Fibroblast of skin of left quadriceps (primary cell): ENCODE results near the gene ACSM5.
A peak's percentile ranks its signal among the peaks of the same experiment; 100 is the strongest.

Source experiments
- DNase-seq, 2 experiments: peaks; one replicate each; pipeline ENCODE4 v3.0.0-alpha.2; 2013; ENCODE audit warnings: low read depth in 2 of 2

ACSM5 gene, protein sequence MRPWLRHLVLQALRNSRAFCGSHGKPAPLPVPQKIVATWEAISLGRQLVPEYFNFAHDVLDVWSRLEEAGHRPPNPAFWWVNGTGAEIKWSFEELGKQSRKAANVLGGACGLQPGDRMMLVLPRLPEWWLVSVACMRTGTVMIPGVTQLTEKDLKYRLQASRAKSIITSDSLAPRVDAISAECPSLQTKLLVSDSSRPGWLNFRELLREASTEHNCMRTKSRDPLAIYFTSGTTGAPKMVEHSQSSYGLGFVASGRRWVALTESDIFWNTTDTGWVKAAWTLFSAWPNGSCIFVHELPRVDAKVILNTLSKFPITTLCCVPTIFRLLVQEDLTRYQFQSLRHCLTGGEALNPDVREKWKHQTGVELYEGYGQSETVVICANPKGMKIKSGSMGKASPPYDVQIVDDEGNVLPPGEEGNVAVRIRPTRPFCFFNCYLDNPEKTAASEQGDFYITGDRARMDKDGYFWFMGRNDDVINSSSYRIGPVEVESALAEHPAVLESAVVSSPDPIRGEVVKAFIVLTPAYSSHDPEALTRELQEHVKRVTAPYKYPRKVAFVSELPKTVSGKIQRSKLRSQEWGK

DNA sequence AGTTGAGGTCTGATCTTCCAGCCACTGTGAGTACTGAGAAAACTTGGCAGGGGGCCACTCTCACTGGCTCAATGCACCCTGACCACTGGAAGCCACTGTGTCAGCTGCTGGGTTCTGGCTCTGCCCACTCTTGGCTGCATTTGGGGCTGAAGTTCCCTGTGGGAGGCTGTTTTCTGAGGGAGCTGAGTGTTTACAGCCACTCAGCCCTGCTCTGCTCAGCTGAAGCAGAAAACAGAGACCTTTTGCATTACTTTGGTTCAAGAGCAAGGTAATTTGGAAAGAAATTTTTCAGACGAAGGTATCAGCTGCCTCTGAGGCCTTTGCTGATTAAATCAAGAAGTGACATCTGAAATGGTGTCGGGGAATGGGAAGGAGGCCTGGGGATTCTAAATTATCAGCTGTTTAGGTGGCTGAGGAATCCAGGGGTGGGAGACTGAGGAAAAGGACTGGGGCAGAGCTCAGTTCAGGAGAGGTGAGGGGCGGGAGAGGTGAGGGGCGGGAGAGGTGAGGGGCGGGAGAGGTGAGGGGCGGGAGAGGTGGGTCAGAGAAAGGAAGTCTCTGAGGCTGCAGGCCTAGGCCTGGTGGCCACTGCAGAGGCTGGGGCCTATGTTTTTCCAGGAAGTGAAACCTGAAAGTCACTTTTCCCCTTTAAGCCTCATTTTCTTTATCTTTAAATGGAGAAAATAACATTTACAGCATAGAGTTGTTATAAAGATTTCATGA, at the start of gene ACSM5:
Gene ACSM5 (plus strand): TSS at position 137 of the 723 bp plus-strand sequence. CDS start 1,951 bp downstream, outside the sequence.
- DNase-seq = no peak

DNA sequence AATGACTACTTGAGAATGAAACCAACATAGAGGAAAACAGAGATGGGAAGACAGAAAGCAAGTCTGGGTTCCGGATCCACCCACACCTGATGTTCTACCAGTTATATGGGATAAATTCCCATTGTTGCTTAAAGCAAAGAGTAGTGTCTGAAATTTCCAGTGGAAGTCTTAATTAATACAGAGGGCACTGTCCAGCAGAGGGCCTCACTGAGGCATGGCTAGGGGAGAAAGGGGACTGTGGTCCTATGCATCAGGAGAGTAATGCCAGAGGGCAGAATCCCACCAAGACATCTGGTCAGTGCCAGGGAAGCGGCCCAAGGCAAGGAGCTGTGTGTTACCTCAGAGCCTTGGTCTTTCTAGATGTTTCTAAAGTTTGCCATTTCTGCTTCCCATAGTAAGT, 49.3 kb upstream of the ACSM5 start:
- DNase-seq = no peak

DNA sequence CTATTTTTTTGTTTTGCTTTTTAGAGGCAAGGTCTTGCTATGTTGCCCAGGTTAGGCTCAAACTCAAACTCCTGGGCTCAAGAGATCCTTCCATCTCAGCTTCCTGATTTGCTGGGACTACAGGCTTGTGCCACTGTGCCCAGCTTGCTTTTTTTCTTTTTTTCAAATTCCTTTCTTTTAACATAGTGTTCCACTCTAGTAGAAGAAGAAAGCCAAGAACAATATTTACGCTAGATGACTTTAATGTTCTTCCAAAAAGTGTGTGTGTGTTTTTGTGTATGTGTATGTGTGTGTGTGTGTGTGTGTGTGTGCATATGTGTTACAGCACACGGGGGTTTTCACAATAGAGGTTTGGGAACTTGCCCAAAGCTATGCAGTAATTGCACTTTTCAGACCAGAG, 46.1 kb upstream of the ACSM5 start:
- DNase-seq = no peak

DNA sequence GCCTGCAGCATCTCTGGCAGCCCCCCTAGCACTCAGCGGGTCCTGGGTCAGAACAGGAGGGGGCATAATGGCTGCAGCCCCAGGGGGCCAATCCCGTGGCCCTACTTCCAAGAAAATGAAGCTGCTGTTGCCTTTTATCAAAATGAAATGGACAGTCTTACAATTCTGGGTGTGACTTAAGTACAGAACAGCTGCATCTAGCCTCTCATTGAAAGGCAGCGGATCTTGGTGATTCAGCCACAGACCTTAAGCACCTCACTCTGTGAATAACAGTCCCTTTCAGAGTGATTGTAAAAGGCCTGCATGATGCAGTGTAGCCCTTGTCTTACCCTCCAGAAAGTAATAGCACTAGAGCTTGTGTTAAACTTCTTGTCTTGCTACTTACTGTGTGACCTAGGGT, 45.3 kb upstream of the ACSM5 start:
- no peak for DNase-seq

DNA sequence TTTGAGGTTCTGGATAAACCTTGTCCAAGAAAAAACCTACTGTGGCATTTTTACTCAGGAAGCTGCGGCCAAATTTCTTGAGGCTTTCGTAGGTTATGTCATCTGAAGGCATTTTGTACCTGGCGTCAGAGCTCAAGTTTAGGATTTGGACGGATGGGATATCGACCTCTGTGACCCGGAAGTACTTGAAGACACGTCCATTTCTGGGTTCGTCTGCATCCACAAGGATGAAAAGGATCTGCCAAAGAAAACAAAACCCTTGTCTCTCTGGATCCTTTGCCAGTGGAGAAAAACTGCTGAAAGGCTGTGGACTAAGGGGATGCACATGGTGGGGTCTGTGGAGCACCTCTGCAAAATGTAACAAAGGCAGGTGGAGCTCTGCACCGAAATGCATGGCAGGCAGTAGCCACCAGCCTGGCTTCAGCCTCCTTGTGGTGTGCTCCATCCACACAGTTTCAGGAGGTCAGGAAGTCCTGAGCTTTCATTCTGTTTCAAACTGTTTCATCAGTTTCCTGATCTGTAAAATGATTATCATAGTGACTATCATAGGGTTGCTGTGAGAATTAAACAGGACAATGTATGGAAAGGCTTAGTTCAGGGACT, 39.8 kb upstream of the ACSM5 start:
- no peak for DNase-seq

DNA sequence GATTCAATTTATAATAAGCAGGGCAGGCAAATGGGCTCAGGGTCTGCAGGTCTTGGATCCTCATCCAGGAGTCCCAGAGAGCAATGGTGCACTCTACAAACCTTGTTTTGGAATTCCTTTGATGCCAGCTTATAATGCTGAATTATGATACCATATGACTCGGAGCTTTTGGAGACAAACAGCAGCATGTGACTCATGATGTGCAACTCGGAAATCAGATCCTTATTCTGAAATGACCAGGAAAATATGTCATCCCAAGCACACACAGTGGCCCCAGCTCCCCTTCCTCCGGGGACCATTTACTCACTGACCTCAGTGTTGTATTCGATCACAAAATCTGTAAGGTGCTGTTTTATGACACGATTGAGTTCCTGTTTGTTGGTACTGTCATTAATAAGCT, 36.6 kb upstream of the ACSM5 start:
- no peak for DNase-seq

DNA sequence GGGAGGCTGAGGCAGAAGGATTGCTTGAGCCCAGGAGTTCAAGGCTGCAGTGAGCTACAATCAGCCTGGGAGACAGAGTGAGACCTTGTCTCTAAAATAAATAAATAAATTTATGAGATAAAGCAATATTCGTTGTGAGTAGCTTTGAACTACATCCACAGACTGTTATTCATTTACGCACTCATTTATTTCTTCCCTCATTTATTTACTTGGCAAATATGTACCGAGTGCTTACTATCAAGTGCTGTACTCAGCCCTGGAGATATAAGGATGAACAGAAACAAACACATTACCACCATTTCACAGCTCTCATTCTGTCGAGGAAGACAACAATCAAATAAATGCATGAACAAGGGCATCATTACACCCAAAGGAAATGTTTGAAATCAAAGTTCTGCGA, 32.2 kb upstream of the ACSM5 start:
- DNase-seq = no peak

DNA sequence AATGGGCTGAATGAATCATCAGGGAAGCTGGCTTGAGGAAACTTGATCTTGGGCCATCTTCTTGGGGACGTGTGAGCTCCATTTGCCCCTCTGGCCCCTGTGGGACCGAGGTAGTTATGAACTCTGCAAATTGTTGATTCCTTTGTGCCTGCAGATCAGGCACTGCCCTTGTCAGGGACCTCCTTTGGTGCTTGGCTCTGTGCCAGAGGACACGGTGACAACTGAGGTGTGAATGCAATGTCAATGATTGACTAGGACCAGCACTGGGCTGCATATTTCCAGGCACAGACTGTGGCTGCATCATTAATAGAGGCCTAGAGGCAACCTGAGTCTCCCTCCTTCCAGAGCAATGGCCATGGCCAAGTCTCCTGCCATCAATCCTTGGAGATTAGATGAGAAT, 28.6 kb upstream of the ACSM5 start:
- DNase-seq = no peak

DNA sequence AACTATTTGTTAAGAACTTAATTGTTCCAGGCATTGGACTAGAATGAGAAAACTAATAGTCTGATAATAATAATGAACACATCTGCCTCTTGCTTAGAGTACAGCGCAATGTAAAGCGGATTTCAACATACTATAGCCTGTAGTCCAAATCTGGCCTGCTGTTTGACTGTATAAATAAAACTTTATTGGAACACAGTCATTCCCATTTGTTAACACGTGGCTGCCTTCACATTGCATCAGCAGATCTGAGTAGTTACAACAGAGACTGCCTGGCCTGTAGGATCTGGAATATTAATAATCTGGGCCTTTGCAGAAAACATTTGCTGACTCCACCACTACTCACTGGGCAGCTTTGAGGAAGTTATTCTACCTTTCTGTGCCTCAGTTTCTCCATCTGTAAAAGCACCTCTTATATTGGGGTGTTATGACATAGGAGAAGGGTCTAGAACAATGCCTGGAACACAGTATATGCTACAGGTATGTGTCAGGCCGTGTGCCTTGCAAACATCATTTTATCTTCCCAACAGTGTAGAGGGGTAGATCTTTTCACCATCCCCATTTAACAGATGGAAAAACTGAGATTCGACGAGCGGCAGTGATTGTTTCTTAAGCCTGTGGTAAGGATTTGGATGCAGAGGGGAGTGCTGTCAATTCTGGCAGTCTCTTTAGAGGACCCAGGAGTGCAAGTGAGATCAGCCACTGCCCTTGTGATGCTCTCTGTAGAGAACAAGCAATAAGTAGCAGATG, 27.0 kb upstream of the ACSM5 start:
- no peak for DNase-seq

DNA sequence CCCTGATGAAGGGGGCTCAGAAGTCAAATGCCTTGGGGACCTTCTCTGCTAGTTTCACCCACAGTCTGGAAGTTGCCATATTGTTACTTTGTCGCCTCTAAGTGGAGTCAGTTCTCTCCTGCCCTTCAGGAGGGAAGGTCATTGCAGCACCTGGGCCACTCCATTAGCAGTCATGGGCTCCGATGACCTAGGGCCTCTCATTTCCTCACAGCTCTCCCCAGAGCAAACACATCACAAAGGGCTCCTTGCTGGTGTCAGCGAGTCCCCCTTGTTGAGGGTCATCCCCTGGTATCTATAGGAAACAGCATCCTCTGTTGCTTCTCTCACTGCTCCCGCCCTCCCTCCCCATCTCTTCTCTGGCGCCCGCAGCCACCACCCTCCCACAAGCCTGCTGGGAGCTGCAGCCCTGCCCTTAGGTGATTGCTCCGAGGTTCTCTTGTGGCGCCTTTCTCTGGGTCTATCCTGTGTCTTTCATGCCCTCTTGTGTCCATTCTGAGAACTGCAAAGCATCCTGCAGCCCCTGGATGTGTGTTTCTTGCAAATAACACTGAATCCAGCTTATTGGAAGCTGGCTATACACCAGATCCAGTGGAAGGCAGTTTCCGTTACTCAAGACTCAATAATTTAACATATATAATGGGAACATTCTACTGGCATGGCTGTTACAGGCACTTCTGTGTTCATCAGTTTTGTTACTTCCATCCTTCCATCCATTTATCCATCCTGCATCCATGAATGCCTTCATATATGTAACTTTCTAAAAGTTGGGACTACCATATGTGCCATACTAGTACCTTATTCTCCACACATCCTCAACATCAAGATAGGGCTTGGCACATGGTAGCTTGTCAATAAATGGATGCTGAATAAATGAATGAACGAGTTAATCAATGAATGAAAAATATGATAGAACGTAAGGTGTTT, 26.0 kb upstream of the ACSM5 start:
- peak; percentile 10 to 11 for DNase-seq

DNA sequence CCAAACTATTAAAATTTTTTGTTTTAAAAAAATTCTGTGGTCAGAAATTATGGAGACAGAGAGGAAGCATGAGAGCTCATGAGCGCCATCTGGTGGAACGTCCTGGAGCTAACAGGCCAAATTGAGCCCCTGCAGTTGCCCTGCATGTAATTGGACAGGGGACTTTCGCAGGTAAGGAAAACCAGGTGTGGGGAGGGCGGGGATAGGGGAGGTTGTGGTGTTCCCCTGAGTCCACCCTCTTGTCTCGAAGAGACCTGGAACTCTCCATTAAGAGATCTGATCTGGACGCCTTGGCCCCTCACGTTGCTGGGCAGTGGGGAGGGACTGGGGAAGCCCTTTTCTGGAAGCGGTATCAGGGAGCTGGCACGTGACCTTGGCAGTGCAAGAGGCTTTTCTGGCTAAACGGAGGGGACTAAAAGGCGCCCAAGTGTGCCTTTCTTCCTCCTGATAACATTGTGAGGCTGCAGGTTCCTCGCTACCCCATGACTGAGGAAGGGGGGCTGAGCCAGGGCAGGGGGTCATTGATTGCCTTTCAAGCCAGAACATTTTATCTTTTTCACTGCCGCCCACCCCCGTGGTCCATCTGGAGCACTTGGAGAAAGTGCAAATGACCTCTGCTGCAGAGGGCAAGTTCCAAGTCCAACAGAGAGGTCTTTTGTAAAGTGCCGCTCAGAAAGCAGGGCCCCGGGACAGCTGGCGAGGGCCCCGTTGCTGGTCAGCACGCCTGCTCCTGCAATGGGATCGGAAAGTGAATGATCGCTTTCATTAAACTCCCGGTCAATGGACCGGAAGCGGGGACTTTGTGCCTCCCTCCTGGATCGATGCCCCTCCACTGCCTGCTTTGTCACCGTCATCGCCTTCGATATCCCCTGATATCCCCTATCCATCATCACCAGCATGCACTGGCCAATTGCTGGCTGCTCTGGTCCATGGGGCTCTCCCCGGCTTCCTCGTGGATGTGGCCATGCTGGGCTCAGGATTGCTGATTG, 23.2 kb upstream of the ACSM5 start:
- DNase-seq = peak; percentile 4 to 6

DNA sequence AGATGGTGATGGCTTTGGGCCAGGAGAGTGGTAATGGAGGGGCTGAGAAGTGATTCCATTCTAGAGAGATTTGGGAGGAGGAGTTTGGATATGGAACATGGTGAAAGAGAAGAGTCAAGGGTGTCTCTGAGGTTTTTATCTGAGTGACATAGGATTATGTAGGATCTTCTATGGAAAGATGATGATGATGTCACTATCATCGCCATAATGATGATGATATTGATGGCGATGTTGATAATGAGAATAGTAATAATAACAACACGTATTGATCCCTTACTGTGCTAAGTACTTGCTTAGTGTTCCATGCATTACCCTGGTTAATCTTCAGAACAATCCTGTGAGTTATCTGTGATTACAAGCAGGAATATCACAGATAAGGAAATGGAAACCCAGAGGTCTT, 21.4 kb upstream of the ACSM5 start:
- DNase-seq = no peak

DNA sequence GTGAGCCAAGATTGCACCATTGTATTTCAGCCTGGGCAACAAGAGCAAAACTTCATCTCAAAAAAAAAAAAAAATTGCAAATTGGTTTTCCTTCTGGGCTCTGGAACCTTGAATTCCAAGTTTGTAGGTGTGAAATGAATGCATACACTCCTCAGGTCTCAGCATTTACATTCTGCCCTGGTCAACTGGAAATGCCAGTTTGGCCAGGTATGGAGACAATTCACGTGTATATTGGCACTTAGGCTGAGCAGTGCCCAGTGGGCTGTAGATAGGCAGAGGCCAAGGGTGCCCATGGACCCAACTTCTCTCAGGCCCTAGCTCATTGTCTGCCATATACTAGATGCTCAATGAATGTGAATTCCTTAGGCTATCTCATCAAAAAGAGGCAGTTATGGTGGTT, 20.5 kb upstream of the ACSM5 start:
- no peak for DNase-seq

DNA sequence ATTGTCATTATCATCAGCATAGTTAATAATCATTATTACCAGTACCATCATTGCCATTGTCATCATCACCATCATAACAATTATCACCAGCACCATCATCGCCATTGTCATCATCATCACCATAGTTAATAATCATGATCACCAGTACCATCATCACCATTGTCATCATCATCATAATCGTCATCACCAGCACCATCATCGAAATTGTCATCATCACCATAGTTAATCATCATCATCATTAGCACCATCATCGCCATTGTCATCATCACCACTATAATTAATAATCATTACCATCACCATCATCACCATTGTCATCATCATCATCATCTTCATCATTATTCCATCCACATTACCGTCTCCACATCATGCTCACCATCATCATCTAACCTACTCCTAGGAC, 18.3 kb upstream of the ACSM5 start:
- no peak for DNase-seq

DNA sequence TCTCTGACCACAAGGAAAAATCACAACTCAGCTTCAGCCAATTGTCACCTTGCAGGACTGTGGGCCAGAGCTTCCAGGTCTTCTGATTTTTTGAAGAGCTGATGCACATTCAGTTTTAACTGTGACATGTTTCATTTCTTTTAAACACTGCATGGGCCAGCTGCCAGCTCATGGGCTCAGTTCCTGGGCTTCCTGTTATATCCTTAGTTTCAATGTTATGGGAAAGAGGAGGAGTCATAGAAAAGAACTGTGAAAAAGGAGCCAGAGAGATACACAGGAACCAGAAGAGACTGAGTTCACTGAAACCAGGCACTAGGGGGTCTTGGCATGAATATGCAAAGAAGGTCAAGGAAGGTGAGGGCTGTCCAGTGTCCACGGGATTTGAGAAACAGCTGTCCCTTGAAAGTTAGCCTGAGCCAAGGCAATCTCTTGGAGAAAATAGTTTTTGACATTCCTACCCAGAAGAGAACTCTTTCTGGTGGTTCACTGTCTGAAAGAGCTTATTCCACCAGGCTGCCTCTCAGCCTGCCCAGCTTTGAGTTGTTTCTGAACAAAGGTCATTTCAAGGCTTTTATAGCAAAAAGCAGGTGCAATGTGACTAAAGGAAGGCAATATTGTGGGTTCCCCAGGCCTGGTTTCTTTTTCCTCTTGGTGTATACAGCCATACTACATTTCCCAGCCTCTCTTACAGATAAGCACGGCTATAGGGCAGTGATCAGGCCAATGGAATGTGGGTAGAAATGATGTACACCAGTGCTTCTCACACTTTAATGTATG, 15.3 kb upstream of the ACSM5 start:
- no peak for DNase-seq

DNA sequence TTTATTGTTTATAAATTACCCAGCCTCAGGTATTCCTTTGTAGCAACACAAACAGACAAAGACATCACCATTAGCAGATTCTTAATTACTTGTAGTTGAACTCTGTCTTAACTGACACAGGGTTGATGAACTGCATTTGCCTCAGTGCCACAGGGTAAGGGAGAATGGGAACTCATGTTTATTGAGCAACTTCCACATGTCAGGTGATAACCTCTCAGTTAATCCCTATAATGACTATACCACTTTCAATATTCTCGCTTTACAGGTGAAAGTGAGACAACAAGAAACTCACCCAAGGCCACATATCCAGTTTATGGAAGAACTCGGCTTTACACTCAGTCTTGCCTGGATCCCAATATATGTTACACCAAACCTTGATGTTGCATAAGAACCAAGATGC, 13.4 kb upstream of the ACSM5 start:
- no peak for DNase-seq

DNA sequence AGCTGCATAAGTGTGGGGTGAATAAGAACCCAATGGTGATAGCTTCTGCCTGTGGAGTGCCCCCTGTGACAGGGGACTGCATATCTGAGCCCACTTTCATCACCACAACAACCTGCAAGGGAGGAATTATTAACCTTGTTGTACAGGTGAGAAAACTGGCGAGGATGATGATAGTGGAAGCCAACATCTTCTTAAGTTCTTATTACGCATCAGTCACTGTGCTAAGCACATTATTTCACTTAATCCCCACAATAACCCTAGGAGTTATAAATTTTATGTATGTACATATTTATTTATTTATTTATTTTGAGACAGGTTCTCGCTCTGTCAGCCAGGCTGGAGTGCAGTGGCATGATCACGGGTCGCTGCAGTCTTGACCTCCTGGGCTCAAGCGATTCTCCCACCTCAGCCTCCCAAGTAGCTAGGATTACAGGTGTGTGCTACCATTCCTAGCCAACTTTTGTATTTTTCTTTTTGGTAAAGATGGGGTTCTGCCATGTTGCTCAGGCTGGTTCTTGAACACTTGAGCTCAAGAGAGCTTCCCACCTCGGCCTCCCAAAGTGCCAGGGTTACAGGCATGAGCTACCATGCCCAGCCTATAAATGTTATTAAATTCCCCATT, 12.4 kb upstream of the ACSM5 start:
- no peak for DNase-seq

DNA sequence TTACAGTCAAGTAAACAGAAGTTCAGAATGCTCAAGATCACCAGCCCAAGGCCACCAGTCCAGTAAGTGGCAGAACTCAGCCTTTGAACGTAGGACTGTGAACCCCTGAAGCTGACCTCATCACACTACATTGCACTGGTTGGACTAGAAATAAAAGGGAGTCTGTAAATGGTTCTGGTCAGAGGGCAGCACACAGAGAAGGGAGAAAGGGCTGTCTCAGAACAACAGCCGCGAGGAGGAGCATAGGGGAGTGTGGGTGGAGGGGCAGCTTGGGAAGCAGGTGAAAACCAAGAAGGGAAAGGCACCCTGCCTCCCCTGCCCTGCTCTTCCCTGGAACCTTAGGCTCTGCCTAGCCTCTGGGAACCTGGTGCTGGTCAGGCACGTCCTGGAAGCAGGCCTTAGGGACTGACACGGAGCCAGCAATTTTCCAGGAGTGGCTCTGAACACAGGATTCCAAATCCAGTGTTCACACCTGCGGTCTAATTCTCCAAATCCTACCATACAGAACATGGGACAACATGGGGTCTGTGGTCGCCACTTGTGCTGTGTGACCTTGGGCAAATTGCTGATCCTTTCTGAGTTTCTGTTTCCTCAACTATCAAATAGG, 11.8 kb upstream of the ACSM5 start:
- DNase-seq = no peak
